Measurements from ENCODE around the gene ADAMTS2.
A peak's percentile ranks its signal among the peaks of the same experiment; 100 is the strongest.

Gene ADAMTS2

DNA sequence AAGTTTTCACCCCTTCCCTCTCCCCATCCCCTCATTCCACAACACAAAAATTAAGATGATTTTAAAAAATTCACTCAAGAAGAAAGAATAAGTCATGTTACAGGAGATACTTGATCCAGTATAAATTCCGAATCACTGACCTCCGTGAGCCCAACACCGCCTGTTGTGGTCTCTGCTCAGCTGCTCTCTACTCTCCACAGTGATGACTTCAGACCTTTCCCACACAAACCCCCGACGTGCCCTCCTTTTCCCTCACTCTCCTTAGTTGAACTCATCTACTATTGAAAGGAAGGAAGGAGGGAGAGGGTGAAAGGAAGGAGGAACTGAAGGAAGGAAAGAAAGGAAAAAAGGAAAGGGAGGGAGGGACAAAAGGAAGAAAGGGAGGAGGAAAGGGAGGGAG lies 230.0 kb downstream of the ADAMTS2 start:
- Histone ChIP-seq H3K4me3 (ENCODE audit: severe bottlenecking) (no peak overlapping the region), H3K27me3 (ENCODE audit: insufficient read depth, poor library complexity, severe bottlenecking) (no peaks in the 10 kb centered on the region), H3K9me3 (ENCODE audit: severe bottlenecking) (peaks cover 21% of the 10 kb centered on the region), H3K27ac (ENCODE audit: poor library complexity, severe bottlenecking) (no peak overlapping the region), H3K36me3 (ENCODE audit: low read depth) (no peaks in the 10 kb centered on the region), H3K4me1 (ENCODE audit: insufficient read depth, poor library complexity, severe bottlenecking) (no peaks in the 10 kb centered on the region)
- DNase-seq (ENCODE audit: low spot score), result peak; percentile 7
- no peak for TF ChIP-seq CTCF (IDR thresholded peaks at IDR 0.05; ENCODE audit: poor library complexity, severe bottlenecking)
- ATAC-seq (ENCODE audit: low read depth), result no peak

DNA sequence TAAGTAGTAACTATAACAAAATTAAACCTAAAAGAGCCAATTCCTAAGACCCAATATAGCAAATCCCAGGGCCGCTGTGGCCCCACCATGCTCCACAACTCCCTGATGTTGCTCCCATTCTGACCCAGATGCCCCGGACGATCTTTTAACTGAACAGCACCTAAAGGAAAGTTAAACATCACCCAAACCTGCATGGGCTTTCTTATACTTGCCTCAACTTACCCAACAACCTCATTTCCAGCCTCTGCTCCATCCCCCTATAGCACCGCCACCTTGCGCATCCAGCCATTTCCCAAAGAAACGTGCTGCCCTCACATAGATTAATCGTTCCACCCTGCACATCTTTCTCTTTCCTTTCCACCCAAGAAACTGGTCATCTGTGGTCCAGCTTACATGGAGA lies 230.5 kb downstream of the ADAMTS2 start:
- H3K4me1 ChIP-seq (ENCODE audit: insufficient read depth, poor library complexity, severe bottlenecking), result no peaks in the 10 kb centered on the region
- H3K27ac ChIP-seq (ENCODE audit: poor library complexity, severe bottlenecking), result no peak overlapping the region
- no peaks in the 10 kb centered on the region for H3K27me3 ChIP-seq (ENCODE audit: insufficient read depth, poor library complexity, severe bottlenecking)
- peaks cover 19% of the 10 kb centered on the region for H3K9me3 ChIP-seq (ENCODE audit: severe bottlenecking)
- H3K36me3 ChIP-seq (ENCODE audit: low read depth), result no peaks in the 10 kb centered on the region
- DNase-seq (ENCODE audit: low spot score) (peak; percentile 11), ATAC-seq (ENCODE audit: low read depth) (no peak)
- no peak for TF ChIP-seq CTCF (IDR thresholded peaks at IDR 0.05; ENCODE audit: poor library complexity, severe bottlenecking)
- H3K4me3 ChIP-seq (ENCODE audit: severe bottlenecking), result no peak overlapping the region

- Histone ChIP-seq H3K9me3 (ENCODE audit: severe bottlenecking) (peaks cover 24% of the 10 kb centered on the region), H3K27ac (ENCODE audit: poor library complexity, severe bottlenecking) (no peak overlapping the region), H3K4me1 (ENCODE audit: insufficient read depth, poor library complexity, severe bottlenecking) (no peaks in the 10 kb centered on the region), H3K27me3 (ENCODE audit: insufficient read depth, poor library complexity, severe bottlenecking) (no peaks in the 10 kb centered on the region), H3K36me3 (ENCODE audit: low read depth) (no peaks in the 10 kb centered on the region), H3K4me3 (ENCODE audit: severe bottlenecking) (no peak overlapping the region)
- peak; percentile 34 for DNase-seq (ENCODE audit: low spot score)
- ATAC-seq (ENCODE audit: low read depth), result no peak
- no peak for TF ChIP-seq CTCF (IDR thresholded peaks at IDR 0.05; ENCODE audit: poor library complexity, severe bottlenecking)
These were observed 231.2 kb downstream of the ADAMTS2 start for GRCh38 chr5:179113945-179114641.

GRCh38 chr5:179113143-179113530 lies 232.1 kb downstream of the ADAMTS2 start:
- Histone ChIP-seq H3K9me3 (ENCODE audit: severe bottlenecking) (peaks cover 26% of the 10 kb centered on the region), H3K36me3 (ENCODE audit: low read depth) (no peaks in the 10 kb centered on the region)
- no peak for TF ChIP-seq CTCF (IDR thresholded peaks at IDR 0.05; ENCODE audit: poor library complexity, severe bottlenecking)

DNA sequence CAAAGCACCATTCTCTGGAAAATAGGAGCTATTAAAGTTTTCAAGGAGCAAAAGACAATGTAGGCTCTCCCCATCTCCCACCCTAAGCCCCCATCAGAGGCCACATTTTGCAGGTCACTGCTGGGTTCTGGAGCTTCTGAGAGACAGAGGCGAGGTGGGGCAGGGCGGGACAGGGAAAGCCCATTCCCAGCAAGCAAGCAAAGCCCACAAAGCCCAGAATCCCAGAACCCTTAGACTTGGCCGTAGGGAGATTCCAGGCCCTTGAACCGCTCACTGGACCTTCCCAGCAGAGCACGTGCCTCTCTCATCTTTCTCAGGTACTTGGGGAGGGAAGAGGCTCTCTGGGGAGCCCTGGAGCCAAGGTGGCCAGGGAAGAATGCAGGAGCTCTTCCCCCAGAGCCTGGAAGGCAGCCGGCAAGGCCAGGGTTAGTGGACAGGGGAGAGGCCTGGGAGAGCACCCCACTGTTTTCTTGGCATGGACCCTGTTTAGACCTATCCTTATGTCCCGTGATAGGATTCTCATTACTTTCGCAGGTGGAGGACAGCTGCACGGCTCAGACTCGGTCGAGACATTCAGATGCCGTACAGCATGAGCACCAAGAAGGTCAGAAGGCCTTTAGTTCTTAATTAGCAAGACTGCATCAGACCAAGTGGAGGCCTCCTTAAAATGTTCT lies 232.7 kb downstream of the ADAMTS2 start:
- H3K4me1 ChIP-seq (ENCODE audit: insufficient read depth, poor library complexity, severe bottlenecking), result no peaks in the 10 kb centered on the region
- DNase-seq (ENCODE audit: low spot score) (no peak), ATAC-seq (ENCODE audit: low read depth) (no peak)
- H3K9me3 ChIP-seq (ENCODE audit: severe bottlenecking), result peaks cover 23% of the 10 kb centered on the region
- H3K4me3 ChIP-seq (ENCODE audit: severe bottlenecking), result no peak overlapping the region
- H3K36me3 ChIP-seq (ENCODE audit: low read depth), result no peaks in the 10 kb centered on the region
- H3K27me3 ChIP-seq (ENCODE audit: insufficient read depth, poor library complexity, severe bottlenecking), result no peaks in the 10 kb centered on the region
- TF ChIP-seq CTCF (IDR thresholded peaks at IDR 0.05; ENCODE audit: poor library complexity, severe bottlenecking), result no peak
- no peak overlapping the region for H3K27ac ChIP-seq (ENCODE audit: poor library complexity, severe bottlenecking)

More at GRCh38 chr5:179113143-179113530, 232.1 kb downstream of the ADAMTS2 start:
- no peak overlapping the region for H3K27ac ChIP-seq (ENCODE audit: poor library complexity, severe bottlenecking)
- DNase-seq (ENCODE audit: low spot score) (peak; percentile 23), ATAC-seq (ENCODE audit: low read depth) (no peak)
- H3K27me3 ChIP-seq (ENCODE audit: insufficient read depth, poor library complexity, severe bottlenecking), result no peaks in the 10 kb centered on the region
- no peak overlapping the region for H3K4me3 ChIP-seq (ENCODE audit: severe bottlenecking)
- H3K4me1 ChIP-seq (ENCODE audit: insufficient read depth, poor library complexity, severe bottlenecking), result no peaks in the 10 kb centered on the region

Data from RWPE2 (cell line).